ENCODE measurements around the gene HES5.

Gene HES5

DNA sequence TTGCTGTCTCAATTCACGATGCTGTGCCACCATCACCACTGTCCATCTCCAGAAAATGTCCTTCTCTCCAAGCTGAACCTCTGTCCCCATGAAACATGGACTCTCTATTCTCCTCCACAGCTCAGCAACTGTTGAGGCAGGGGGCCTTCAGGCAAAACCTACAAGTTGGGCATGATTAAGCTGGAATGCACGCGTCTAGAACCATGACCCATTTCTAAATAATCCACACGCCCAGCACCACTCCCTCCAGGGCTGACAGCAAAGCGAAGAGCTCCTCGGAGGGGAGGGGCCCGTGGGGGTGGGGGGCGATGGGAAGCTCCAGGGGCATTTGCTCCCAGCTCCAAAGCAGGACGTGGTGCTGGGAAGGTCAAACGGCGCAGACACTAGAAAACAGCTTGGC lies 3.3 kb upstream of the HES5 start:
- no peak for FAIRE-seq
- no peak for DNase-seq (ENCODE audit: insufficient read length, low spot score)

DNA sequence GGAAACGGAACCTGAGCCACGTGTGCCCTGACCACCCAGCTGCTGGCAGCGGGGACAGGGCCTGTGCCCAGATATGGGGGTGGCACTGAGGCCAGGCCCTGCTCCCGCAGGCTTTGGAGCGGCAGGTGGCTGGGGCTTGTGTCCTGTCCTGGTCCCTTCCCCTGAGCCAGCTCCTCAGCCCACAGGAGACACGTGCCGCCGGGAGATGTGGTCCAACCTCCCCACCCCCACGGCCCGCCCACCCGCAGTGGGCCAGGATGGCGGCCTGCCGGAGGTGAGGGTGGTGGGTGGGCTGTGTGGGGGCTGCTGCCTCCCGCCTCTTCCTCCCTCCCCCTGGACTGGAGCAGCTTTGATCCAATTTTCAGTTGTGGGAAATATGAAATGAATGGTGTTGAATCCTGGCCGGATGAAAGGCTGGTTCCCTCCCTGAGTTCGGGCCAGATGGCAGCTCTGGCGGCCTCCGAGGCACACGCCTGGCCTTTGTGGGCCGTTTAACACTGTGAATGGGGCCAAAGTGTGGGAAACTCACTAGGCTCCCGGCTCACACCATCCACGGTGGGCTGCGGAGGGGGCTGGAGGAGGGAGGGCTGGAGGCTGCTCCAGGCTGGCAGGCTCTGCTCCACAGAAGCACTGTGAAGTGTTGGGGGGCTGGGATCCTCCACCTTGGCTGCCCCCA lies 2.6 kb upstream of the HES5 start:
- no peak for DNase-seq (ENCODE audit: insufficient read length, low spot score)
- no peak for FAIRE-seq

DNA sequence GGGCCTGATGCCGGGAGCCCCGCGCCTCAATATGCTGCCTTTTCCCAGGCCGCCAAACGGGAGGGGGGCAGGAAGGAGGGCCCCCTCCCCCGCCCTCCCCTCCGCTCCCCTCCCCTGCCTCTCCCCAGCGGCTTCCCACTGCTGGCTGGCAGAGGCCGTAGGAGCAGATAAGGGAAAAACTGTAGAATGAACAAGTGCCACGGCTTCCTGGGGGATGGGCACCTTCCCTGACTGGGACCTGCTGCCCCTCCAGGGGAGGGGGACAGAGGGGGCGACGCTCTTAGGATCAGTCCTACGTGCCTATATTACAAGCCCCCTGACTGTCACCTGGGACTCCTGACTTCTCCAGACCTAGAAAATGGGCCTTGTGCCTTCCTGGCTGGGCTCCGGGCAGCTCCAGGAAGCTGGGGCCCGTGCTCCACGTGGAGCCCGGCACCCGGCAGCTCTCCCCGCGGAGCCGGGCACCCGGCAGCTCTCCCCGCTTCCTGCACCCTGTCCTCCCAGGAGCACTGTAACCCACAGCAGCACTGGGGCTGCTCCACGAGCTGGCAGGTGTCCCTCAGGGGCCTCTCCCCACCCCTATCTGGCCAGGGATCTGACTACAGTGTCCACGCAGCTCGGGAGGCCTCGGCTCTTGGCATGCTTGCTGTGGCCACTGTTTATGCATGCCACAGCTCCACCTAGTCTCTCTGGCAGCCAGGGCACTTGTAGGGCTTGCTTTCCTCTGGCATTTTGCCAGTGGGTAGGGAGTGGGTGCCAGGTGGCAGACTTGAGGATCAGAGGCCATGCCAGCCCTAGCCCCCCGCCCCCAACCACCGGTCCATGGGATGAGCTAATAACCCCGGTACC lies 674 bp upstream of the HES5 start:
- DNase-seq (ENCODE audit: insufficient read length, low spot score), result no peak
- no peak for FAIRE-seq

DNA sequence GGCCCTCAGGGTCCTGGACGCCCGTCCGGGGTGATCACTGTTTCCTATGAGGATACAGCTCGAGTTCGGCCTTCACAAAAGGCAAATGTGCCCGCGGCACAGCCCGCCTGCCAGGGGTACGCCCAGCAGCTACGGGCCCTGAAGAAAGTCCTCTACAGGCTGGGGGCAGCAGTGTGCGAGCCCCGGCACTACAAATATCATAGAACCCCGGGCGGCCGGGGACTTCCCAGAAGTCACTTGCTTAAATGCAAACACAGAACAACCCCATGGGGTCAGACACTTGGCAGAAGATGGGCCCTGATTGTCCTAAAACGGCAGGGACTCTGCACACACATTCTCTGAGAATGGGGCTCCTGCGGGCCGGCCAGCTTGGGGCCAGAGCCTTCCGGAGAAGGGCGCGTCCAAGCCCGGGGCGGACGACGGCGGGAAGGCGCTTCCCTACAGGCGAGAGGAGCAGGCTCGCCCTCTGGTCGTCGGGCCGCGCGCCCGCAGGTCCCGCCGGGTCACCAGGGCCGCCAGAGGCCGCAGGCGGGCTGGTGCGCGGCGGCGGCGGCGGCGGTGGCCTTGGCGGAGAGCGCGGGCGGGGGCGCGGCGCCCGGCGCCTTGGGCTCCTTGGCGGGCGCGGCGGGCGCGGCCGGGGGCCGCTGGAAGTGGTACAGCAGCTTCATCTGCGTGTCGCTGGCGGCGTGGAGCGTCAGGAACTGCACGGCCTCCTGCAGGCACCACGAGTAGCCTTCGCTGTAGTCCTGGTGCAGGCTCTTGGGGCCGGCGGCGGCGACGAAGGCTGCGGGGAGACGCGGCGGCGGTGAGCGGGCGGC lies 888 bp downstream of the HES5 start:
- DNase-seq (ENCODE audit: insufficient read length, low spot score) (no peak), FAIRE-seq (no peak)

DNA sequence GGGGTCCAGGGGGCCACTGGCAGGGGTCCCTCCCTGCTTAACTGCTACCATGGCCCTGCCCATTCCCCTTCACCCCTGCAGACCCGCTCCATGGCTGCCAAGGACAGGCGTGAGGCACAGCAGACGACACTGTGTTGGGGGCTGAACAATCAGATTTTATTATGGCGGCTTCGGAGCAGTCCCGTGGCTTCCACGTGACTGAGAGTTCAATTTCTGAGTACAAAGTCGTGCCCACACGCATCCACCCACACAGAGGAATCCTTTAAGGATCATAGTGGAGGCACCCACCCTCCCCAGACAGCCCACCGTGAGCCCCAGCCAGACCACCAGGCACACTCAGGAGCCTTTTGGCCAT lies 1.5 kb downstream of the HES5 start:
- no peak for FAIRE-seq

DNA sequence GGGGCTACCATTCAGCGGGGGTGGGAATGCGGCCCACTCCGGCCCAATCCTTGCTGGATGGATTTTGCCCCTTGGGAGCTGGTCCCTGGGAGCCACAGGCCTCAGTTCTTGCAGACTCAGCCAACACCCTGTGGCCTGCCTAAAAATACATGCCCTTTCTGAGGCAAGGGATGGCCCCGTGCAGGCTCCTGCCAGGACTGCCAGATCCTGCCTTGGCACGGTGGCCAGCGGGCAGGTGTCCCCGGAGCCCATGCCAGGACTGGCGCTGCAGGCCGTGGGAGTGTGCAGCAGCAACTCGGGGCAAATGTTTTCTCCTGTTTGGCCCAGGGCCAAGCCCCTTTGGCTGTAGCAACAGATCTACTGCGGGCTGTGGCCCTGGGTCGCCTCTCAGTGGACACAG lies 2.0 kb downstream of the HES5 start:
- FAIRE-seq, result no peak
- no peak for DNase-seq (ENCODE audit: insufficient read length, low spot score)

More for the DNA sequence above, 1.5 kb downstream of the HES5 start:
- no peak for DNase-seq (ENCODE audit: insufficient read length, low spot score)

DNA sequence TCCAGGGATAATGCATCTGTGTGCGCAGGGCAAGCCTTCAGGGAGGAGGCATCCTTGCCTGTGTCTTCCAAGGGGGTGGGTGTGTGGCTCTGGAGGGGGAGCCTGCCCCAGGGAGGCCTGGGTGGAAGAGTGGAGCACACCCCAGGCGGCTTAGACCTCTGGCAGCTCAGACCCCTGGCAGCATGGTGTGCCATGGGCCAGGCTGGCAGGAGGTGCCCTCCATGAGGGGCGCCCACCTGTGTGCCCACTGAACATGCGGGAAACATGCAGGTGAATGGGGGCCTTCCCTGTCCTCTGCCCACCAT lies 2.6 kb downstream of the HES5 start:
- DNase-seq (ENCODE audit: insufficient read length, low spot score), result no peak
- no peak for FAIRE-seq

DNA sequence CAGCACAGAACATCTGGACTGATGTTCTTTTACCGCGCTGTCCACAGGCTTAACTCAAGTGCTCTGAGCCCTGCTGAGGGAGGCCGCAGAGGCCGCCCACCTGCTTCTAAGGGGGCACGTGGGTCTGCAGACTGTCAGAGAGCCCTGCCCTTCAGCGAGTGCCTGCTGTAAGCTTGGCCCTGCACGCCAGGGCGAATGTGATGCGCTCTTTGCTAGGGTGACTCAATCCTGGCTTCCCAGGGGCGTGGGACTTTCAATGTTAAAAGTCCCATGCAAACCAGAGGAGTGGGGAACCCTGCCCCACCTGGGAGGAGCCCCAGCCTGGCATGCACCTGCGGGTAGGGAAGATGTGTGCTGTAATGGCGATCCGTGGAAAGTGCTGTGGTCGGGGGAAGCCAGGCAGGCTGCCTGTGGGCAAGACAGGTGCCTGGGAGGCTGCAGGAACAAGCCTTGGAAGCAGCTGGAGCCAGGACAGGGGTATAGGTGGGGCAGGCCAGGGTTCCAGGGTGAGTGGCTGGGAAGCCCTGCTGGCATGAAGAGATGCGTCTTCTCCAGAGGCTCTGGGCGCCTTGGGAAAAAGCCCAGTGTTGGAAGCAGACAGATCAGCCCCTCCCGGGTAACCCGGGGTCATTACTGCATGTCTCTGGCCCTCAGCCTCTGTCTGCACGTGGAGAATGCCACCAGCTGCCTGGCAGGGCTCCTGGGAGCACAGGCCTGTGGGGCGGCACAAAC lies 3.1 kb downstream of the HES5 start:
- peak; percentile 77 for DNase-seq (ENCODE audit: insufficient read length, low spot score)
- FAIRE-seq, result no peak

DNA sequence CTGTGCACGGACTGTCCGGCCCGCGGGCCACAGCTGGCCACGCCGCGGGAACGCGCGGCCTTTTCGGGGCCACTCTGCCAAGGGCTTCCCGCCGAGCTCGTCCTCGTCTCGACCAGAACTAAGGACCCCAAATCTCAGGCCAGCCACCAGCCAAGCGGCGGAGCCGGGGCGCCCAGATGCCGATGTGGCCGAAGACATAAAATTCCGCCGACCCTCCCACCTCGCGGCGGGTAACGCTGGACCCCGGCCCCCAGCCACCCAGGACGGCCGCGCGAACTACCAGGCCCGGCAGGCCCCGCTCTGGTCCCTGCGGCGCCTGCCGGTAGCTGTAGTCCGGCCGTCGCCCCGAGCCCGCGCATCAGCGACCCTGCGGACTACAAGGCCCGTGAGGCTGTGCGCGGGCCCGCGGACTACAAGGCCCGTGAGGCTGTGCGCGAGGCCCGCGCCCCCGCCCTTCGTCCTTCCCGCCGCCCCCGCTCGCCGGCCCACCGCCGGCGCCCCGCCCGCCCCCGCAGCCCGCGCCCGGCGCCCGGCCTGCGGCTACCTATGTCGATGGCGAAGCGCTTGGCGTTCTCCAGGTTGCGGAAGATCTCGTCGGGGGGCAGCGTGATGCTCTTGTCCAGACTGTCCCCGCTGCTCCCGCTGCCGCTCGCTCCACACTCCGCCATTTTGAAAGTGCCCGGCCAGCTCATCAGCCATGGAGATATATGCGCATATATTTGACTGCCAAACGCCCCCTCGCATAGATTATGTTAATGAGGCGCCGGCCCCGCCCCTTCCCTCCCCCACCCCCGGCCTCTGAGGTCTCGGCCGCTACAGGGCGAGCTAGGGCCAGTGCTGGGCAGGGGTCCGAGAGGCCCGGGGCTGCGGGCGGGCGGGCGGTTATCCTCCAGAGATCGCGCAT lies 3.9 kb downstream of the HES5 start, which contains the start of gene PANK4:
PANK4 (minus strand) TSS at position 677 of the 904 bp plus-strand sequence; CDS start at position 668, 9 bp downstream.
- FAIRE-seq (peak; percentile 93), DNase-seq (ENCODE audit: insufficient read length, low spot score) (peak; percentile 99)

DNA sequence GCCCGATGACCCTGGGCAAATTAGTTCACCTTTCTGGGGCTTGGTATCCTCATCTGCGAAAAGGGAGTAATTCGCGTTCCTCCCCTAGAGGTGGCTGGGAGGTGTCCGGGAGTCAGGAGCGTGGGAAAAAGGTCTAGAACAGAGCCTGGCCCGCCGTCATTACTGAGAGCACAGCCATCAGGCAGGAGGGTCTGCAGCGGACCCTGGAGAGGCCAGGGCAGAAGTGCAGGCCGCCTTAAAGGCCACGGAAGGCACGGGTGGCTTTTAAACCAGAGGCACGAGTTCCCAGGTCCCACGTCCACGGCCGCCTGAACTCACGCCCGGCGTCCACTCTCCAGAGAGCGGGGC lies 4.5 kb downstream of the HES5 start:
- FAIRE-seq, result peak; percentile 59
- DNase-seq (ENCODE audit: insufficient read length, low spot score), result no peak

DNA sequence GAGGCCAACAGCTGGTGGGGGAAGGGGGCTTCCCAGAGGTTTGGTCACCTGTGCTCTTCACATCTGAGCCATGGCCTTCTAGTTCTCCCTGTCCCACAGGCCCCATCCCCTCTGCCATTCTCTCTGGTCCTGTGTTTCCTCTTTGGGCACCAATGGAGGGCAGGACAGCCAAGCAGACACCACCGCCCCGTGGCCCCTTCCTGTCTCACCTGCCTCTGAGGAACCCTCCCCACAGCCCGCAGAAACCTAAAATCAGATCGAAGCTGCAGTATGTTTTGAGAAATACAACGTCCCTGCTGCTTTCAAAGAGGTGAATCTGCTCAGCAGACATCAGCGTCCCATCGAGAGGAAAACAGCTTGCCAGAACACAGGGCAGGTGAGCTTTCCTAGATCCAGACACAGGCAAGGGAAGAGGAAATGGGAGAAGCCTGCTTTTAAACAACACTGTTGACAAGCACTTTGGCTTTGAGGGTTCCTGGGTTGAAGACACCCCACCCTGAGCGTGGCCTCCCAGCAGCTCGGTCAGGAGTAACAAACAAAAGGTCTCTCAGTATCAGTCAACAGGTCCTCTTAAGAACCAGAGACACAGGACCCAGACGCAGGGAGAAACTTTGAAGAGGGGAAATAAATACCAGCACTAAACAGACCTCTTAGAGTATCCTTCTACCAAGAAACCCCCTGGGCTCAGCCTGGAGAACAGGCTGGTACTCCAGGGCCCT lies 6.0 kb downstream of the HES5 start:
- FAIRE-seq (no peak), DNase-seq (ENCODE audit: insufficient read length, low spot score) (no peak)

DNA sequence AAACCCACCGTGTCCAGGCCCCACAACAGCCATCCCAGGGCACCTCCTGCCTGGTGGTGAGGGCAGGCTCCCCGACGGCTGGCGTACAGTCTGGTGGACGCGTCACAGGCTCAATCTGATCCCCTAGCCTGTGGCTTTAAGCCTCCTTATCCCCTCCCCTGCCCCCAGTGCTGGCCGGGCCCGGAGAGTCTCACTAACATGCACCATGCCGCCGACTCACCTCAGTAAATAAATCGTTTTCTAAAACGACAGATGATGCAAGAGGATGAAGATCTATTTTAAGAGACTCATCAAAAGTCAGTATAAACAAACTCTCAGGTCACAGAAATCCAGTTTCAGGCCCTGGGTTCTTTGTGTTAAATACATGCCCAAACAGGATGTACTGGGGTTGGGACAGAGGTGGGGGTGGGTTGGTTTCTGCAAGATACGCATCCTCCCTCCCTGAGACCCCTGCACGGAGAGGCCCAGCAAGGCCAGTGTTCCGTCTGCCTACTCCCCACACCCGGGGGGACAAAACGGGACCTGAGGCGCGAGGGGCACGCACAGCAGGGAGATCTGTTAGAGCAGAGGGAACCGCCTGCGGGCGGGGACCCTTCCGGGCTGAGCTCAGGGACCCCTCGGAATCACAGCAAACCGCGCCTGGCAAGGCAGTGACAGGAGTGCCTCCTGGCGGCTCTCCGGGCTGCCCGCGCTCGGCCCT lies 6.7 kb downstream of the HES5 start:
- FAIRE-seq (no peak), DNase-seq (ENCODE audit: insufficient read length, low spot score) (no peak)

DNA sequence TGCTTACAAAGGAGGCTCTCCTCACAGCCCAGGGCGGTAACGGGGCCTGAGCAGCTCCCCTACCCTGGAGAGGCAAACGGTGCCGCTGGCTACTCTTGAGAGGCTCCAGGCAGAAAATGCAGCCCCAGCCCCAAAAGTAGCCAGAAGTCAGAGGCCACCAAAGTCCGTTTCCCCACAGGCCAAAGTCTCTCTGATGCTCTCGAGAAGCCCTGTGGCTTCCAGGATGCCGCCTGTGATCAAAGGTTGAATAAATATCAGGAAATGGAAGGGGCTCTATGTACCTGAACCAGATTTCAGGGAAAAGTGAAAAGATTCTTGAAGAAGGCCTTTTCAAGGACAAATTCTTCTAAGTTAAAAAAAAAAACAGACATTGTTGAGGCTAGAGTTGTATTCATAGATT lies 7.8 kb downstream of the HES5 start:
- DNase-seq (ENCODE audit: insufficient read length, low spot score) (no peak), FAIRE-seq (no peak)

DNA sequence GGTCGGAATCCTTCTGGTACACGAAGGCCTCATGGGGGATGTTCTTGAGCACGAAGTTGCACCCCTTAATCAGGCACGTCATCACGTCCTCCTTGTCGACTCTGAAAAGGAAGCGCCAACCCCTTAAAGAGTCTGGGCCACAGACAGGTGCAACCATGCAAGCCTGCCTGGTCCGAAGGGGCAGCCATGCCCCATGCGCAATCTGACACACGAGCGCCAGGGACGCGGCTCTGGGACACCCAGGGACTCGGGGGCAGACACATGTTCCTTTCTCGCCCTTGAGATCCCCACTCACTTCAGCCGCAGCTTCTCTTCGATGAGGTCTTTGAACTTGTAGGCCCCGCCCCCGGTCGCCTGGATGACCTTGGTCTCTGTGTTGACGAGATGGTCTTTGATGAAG lies 9.3 kb downstream of the HES5 start:
- DNase-seq (ENCODE audit: insufficient read length, low spot score) (no peak), FAIRE-seq (no peak)

DNA sequence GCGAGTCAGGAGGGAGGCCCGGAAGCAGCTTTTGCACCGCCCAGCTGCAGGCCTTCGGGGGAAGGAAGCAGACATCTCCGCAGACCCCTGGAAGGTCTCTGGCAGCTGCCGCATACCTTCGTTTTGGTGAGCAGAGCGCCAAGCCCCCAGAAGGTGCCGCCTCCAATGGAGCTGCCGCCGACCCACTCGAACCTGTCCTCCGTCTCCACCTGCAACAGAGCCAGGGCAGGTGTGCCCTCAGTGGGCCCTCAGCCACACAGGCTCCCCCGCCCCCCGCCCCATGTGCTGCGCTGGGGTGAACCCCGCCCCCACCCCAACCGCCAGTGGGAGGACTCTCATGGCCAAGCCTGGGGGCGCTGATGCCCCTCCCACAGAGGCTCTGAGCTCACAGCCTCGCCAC lies 9.9 kb downstream of the HES5 start:
- no peak for DNase-seq (ENCODE audit: insufficient read length, low spot score)
- no peak for FAIRE-seq

DNA sequence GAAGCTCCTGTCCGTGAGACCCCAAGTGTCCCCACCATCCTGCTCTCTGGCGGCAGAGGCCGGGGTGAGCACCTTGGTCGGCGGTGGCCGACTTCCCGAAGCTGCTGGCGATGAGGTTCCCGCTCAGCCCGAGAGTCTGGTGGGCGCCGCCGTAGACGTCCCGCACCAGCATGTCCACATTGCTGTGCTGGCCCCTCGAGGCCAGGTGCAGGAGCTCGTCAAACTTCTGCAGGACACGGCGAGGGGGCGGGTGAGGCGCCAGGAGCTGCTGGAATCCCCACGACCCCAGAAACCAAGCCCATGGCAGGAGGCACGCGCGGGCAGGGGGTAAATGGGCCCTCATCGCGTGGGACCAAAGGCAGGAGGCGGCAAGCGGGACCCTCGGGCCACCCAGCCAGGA lies 10.3 kb downstream of the HES5 start:
- FAIRE-seq (no peak), DNase-seq (ENCODE audit: insufficient read length, low spot score) (no peak)

DNA sequence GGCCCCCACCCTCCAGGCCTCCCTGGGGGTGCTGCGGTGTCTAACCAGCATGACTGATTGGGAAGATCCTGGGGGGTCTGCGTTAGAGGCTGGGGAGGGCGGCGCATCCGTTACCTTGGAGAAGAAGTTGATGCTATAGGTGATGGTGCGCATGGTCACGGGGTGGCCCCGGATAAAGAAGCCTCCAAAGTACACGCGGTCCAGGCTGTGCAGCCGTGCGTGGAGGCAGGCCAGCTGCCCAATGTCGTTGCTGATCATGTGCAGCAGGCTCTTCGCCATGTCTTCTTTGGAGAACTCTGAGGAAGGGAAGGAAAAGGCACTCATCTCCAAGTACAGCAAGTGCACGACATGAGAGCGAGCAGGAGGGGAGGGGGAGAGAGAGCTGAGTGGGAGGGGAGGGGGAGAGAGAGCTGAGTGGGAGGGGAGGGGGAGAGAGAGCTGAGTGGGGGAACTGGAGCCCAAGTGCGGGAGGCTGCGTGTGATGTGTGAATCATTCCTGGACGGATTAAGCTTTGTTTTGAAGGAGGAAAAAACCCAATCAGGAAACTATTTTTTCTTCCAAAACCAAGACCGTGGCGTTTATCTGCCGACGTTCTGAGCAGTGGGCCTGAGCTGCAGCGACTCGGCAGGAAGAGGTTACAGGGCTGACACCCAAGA lies 10.9 kb downstream of the HES5 start:
- no peak for FAIRE-seq
- no peak for DNase-seq (ENCODE audit: insufficient read length, low spot score)

DNA sequence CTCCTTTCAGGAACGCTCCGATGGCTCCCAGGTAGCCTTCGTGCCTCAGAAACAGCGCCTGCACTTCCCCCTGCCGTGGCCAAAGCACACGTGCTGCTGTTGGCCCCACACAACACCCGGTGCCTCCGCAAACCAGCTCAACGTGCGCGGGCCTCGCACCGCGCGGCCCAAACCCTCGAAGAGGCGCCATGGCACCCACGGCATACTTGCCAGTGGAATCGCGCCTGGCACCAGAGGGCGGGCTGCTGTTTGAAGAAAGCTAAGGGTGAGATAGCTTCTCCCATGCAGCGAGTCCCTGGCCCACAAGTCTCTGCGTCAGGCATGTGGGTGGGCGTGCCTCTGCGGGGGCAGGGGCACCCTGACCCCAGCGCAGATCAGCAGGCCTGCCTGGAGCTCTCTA lies 11.5 kb downstream of the HES5 start:
- DNase-seq (ENCODE audit: insufficient read length, low spot score), result no peak
- no peak for FAIRE-seq
